Measurements from ENCODE around the gene RXRG.

The RXRG gene

DNA sequence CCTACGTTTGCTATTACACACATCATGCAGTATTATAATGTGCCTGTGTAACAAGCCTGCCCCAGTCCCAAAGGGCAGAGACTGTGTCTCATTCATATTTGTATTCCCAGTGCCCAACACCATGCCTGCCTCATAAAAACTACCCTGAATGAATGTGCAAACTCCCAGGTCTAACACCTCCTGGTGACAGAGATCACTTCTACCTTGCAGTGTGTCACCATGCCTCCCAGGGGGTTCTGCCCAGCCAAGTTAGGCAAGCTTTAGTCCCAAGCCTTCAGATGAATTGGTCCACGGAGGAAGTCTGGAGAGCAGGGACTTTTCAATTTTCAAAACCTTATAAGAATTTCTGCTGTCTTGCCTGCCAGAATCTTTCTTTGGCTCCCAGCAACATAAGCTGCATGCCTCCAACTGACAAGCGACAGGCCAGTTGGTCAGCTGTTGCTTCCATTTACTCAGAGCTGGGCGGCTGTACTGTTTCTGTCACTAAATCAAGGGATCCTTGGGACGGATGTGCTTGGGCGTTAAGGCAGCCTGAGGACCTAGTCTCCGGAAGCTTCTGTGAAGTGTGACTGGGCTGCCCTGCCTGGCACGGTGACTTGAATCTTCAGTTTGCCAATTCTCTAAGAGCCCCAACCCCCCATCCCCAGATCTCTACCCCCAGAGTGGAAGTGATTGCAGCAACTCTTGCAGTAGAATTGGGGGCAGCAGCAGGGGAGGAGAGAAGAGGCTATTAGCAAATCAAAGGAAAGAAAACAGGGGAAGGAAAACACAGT is 1.2 kb downstream of the RXRG start:
- no peak for ATAC-seq (ENCODE audit: low read depth)
- DNase-seq (ENCODE audit: low spot score) = no peak
- TF ChIP-seq, protein P1, sequence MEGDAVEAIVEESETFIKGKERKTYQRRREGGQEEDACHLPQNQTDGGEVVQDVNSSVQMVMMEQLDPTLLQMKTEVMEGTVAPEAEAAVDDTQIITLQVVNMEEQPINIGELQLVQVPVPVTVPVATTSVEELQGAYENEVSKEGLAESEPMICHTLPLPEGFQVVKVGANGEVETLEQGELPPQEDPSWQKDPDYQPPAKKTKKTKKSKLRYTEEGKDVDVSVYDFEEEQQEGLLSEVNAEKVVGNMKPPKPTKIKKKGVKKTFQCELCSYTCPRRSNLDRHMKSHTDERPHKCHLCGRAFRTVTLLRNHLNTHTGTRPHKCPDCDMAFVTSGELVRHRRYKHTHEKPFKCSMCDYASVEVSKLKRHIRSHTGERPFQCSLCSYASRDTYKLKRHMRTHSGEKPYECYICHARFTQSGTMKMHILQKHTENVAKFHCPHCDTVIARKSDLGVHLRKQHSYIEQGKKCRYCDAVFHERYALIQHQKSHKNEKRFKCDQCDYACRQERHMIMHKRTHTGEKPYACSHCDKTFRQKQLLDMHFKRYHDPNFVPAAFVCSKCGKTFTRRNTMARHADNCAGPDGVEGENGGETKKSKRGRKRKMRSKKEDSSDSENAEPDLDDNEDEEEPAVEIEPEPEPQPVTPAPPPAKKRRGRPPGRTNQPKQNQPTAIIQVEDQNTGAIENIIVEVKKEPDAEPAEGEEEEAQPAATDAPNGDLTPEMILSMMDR (IDR thresholded peaks at IDR 0.05; ENCODE audit: poor library complexity, severe bottlenecking) = no peak
- Histone ChIP-seq H3K27me3 (ENCODE audit: insufficient read depth, poor library complexity, severe bottlenecking) (peaks cover 43% of the 10 kb centered on the region), H3K4me1 (ENCODE audit: insufficient read depth, poor library complexity, severe bottlenecking) (no peaks in the 10 kb centered on the region), H3K27ac (ENCODE audit: poor library complexity, severe bottlenecking) (no peak overlapping the region), H3K36me3 (ENCODE audit: low read depth) (no peaks in the 10 kb centered on the region), H3K4me3 (ENCODE audit: severe bottlenecking) (no peak overlapping the region), H3K9me3 (ENCODE audit: severe bottlenecking) (no peaks in the 10 kb centered on the region)

DNA sequence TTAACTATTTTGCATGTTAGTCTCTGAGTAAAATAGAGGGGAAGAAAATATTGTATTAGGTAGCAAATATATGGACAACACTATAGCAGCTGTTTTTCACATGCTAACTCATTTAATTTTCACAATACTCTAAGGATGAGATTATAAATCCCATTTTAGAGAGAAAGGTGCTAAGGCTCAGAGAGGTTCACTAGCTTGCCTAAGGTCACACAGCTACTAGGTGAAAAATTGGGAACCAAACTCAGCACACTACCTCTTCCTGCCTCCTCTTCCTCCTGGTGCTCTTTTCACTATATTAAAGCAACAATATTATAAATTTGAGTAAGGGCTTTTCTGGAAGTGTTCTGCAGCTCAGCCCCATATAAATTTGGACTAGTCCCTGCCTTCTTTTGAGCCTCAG is 2.3 kb downstream of the RXRG start:
- Histone ChIP-seq H3K36me3 (ENCODE audit: low read depth) (no peaks in the 10 kb centered on the region), H3K4me1 (ENCODE audit: insufficient read depth, poor library complexity, severe bottlenecking) (no peaks in the 10 kb centered on the region), H3K4me3 (ENCODE audit: severe bottlenecking) (no peak overlapping the region), H3K27ac (ENCODE audit: poor library complexity, severe bottlenecking) (no peak overlapping the region), H3K9me3 (ENCODE audit: severe bottlenecking) (no peaks in the 10 kb centered on the region), H3K27me3 (ENCODE audit: insufficient read depth, poor library complexity, severe bottlenecking) (peaks cover 43% of the 10 kb centered on the region)
- TF ChIP-seq, protein P1 (IDR thresholded peaks at IDR 0.05; ENCODE audit: poor library complexity, severe bottlenecking) = no peak
- no peak for DNase-seq (ENCODE audit: low spot score)
- no peak for ATAC-seq (ENCODE audit: low read depth)

- H3K9me3 ChIP-seq (ENCODE audit: severe bottlenecking) = no peaks in the 10 kb centered on the region
- TF ChIP-seq, protein P1 (IDR thresholded peaks at IDR 0.05; ENCODE audit: poor library complexity, severe bottlenecking) = no peak
- no peaks in the 10 kb centered on the region for H3K4me1 ChIP-seq (ENCODE audit: insufficient read depth, poor library complexity, severe bottlenecking)
- H3K27me3 ChIP-seq (ENCODE audit: insufficient read depth, poor library complexity, severe bottlenecking) = peaks cover 43% of the 10 kb centered on the region
- ATAC-seq (ENCODE audit: low read depth) (no peak), DNase-seq (ENCODE audit: low spot score) (no peak)
- H3K36me3 ChIP-seq (ENCODE audit: low read depth) = no peaks in the 10 kb centered on the region
- no peak overlapping the region for H3K27ac ChIP-seq (ENCODE audit: poor library complexity, severe bottlenecking)
- H3K4me3 ChIP-seq (ENCODE audit: severe bottlenecking) = no peak overlapping the region
Measured at GRCh38 chr1:165442053-165442452, 2.9 kb downstream of the RXRG start.

DNA sequence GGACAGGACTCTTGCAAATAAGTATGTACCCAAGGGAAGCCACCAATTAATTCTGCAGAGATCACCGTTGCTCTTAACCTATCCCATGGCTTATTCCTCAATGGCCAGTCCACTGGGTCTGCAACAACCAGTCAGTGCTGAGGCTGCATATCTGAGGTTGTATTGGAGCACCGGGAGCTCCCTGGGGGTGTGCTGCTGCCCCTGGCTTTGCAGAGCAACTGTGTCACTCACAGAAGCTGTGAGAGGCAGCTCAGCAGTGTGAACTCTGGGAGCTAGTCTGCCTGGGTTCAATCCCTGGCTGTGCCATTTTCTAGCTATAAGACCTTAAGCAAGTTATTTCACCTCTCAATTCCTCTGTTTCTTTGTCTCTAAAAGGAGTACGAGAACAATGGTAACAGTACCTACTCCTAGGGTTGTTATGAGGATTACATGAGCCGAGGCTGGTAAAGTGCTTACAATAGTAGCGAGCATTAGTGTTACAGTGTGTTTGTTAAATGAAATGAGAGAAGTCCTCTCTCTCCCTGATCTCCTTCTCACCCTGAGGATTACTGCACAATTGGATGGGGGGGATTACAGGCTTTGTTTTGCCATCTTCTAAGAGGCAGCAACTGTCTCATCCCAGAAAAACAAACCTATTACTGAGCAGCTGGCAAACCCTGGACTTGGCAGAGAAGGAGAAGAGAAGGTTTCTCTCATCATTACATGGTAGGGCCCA is 3.6 kb downstream of the RXRG start:
- H3K27ac ChIP-seq (ENCODE audit: poor library complexity, severe bottlenecking) = no peak overlapping the region
- H3K4me1 ChIP-seq (ENCODE audit: insufficient read depth, poor library complexity, severe bottlenecking) = no peaks in the 10 kb centered on the region
- peaks cover 43% of the 10 kb centered on the region for H3K27me3 ChIP-seq (ENCODE audit: insufficient read depth, poor library complexity, severe bottlenecking)
- DNase-seq (ENCODE audit: low spot score) (no peak), ATAC-seq (ENCODE audit: low read depth) (no peak)
- no peaks in the 10 kb centered on the region for H3K9me3 ChIP-seq (ENCODE audit: severe bottlenecking)
- no peak overlapping the region for H3K4me3 ChIP-seq (ENCODE audit: severe bottlenecking)
- no peaks in the 10 kb centered on the region for H3K36me3 ChIP-seq (ENCODE audit: low read depth)
- TF ChIP-seq, protein P1 (IDR thresholded peaks at IDR 0.05; ENCODE audit: poor library complexity, severe bottlenecking) = no peak

GRCh38 chr1:165439330-165439729 is 5.6 kb downstream of the RXRG start:
- H3K27ac ChIP-seq (ENCODE audit: poor library complexity, severe bottlenecking) = no peak overlapping the region
- H3K27me3 ChIP-seq (ENCODE audit: insufficient read depth, poor library complexity, severe bottlenecking) = peaks cover 23% of the 10 kb centered on the region
- no peaks in the 10 kb centered on the region for H3K9me3 ChIP-seq (ENCODE audit: severe bottlenecking)
- no peaks in the 10 kb centered on the region for H3K4me1 ChIP-seq (ENCODE audit: insufficient read depth, poor library complexity, severe bottlenecking)
- TF ChIP-seq, protein P1 (IDR thresholded peaks at IDR 0.05; ENCODE audit: poor library complexity, severe bottlenecking) = no peak
- ATAC-seq (ENCODE audit: low read depth) = no peak
- H3K36me3 ChIP-seq (ENCODE audit: low read depth) = no peaks in the 10 kb centered on the region
- DNase-seq (ENCODE audit: low spot score) = no peak
- no peak overlapping the region for H3K4me3 ChIP-seq (ENCODE audit: severe bottlenecking)

Measured in RWPE2 (cell line).